Hematopoietic multipotent progenitor cell treated with erythropoietin and hydrocortisone succinate and interleukin-3 and kit ligand, for 4 days (in vitro differentiated cells): ENCODE results near the gene PTPA.
A peak's percentile ranks its signal among the peaks of the same experiment; 100 is the strongest.

Experiments used
- DNase-seq: peaks from one replicate; pipeline ENCODE4 v3.0.0-alpha.2; 2015

PTPA gene

DNA sequence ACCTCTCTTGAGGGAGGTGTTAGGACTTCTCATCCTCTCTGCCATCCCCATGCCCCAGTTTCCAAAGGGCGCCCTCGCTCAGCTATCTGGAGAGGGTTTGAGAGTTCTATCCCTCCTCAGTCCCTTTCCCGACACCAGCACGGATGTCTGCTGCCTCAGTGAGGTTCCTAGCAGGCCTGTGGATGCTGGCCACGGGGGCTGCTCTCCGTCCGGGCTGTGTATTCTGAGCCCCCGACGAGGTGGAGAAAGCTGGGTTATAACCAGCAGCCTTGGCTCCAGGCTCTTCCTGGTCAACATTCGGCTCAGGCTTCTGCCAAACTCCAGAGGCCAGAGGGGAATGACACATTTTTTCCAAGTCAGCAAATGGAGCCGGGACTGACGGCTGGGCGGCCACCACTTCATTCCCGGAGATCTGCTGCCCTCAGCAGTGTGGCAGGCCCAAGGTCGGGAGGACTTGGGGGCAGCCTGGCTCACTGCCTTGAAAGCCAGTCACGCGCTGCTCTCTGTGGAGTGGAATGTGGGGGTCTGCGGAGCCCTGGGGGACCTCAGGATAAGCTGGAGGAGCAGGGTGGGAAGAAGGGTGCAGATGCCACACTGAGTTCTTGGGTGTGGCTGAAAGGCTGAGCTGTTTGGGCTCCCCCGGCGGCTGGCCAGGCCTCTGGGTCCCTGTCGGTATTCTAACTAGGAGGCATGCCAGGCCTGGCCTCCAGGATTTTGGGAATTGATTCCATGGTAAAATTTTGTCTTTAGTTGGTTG lies 27.4 kb downstream of the PTPA start:
- no peak for DNase-seq

DNA sequence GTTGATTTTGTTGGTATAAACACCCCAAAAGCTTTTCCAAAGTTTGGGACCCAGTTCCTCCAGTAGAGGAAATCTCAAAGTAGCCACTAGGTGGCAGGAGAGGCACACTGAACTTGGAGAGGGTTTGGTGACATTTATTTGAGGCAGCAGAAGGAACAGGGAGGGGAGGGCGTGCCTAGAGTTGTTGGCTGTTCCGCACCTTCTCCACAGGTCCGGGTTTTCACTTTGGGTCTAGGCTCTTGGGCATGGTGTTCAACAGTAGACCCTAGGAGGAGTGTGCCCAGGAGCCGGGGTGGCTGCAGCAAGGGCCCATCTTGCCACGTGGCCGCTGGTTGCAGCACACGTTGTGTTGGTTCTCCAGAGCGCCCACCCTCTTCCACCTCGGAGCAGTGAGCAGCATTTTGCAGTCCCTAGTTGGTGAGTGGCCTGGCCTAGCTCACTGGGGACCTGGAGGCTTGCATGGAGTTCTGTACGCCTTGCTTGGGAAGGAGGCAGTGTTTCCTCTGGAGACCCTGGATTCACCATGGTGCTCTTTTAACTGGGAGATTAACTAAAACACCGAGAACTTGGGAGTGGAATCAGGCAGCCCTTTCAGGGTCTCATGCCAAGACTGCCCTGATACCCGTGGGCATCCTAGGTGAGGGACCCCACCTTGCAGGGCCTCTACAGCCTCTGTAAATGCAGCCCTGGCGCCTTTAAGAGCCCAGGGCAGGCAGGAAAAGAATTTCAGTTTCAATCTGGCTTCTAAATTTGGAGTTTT lies 28.2 kb downstream of the PTPA start:
- DNase-seq, result peak; percentile 93

DNA sequence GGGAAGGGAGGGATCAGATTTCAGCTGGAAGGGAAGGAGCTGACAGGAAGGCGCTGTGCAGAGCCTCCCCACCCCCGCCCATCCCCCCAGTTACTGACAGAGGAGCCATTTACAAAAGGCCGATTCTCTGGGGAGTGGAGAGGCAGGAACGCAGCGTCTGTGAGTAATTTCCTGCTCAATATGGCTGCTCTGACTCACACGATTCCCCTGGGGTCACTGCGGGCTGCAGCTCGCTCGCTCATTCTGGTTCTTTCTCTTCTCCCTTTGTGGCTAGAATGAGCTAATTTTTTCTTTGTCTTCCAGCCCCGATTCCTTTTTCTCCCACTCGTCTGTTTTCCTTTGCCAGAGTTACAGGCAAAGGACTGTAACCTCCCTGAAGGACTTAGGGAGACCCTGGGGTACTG lies 28.8 kb downstream of the PTPA start:
- DNase-seq, result peak; percentile 91

DNA sequence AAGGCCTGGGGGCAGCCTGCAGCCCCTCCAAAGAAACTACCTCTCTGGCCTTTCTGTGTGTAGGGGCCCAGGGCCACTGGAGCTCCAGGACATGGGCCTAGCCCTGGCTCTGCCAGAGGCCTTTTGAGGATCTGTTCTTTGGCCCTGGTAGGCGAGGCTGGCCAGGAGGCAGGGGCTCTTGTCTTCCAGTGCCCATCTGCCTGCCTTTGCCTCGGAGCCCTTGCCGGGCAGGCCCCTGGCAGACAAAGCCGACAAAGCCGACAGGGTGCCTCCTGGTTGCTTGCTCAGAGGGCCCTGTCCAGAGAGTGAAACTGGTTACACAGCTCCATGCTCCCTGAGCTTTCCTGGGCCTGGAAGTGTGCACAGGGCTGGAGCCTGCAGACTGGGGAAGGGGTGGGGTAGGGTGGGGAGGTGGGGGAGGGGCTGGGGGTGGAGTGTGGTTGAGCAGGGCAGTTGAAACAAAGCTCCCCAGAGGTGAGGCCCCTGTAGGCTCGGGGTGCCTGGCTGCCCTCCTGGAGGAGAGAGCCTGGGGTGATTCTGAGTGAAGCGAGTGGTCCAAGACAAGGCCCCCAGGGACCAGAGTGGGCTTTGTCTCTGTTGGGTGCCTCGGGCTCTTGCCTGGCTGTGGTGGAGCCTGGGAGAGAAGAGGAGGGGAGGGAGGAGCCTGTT lies 29.3 kb downstream of the PTPA start:
- peak; percentile 48 for DNase-seq

DNA sequence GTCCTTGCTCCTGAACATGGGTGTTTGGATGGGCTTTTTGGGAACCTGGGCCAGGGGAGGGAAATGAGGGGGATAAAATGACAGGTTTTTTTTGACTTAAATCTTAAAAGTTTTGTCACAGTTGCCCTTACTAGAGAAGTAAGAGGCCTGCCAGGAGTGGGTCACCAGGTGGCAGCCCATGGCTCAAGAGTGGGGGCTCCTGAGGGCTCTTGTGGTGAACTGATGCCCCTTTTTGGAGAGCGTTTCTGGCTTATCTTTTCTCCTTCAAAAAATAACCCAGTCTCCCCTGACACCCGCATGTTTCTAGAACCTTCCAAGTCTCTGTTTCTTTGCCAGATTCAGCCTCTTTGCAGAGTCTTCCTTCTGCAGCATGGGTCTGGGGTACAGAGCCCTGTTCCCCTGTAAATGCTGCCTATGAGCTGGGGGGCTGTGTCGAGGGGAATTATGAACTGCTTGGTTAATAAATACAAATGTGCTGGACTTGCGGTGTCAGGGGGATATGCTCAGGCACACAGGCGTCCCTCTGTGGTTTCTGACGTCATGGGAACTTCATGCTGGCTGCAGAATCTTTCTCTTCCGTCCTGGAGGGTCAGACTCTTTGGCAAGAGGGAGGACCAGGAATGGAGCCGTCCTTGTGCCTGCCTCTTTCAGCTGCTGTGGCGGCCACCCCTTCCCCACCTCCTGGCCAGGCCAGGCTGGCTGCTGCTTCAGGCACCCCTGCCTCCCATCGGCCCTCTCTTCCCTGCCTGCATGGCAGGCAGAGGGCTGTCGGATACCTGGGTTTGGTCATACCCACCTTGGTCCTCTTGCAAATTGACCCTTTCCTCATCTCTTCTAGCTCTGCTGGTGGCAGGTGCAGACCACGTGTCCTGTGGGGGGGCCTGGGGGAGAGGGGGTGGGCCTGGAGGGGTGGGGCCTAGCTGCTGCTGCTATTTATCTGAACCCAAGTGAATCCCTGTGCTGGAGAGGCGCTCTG lies 30.1 kb downstream of the PTPA start:
- DNase-seq, result peak; percentile 81

DNA sequence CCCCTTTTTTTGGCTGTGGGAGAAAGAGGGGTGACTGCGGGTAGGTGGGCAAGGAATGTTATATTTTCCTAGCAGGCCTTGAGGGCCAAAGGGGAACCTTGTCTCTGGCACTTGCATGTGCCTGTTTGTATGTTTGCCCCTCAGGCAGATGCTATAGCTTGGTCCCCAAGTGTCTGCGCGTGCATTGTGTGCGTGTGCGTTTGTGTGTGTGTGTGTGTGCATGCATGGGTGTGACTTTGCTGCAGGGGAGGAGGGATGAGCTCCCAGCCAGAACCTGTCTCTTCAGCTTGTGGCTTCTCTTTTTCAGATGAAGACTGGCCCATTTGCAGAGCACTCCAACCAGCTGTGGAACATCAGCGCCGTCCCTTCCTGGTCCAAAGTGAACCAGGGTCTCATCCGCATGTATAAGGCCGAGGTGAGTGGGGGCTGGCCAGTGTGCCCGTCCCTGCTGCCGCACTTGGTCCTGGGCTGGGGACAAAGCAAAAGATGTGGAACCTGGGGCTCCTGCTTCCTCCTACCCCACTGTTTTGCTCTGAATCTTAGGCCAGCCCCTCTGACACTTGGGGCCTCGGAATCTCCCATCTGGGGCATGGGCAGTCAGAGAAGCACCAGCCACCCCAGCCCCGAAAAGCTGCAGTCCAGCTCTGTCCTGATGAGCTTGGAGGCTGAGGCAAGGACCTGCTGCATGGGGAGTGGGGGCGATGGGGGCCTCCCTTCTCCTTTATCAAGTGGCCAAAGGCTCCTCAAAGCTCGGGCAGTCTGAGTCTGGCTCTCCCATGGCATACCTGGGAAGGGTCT lies 31.1 kb downstream of the PTPA start:
- no peak for DNase-seq

DNA sequence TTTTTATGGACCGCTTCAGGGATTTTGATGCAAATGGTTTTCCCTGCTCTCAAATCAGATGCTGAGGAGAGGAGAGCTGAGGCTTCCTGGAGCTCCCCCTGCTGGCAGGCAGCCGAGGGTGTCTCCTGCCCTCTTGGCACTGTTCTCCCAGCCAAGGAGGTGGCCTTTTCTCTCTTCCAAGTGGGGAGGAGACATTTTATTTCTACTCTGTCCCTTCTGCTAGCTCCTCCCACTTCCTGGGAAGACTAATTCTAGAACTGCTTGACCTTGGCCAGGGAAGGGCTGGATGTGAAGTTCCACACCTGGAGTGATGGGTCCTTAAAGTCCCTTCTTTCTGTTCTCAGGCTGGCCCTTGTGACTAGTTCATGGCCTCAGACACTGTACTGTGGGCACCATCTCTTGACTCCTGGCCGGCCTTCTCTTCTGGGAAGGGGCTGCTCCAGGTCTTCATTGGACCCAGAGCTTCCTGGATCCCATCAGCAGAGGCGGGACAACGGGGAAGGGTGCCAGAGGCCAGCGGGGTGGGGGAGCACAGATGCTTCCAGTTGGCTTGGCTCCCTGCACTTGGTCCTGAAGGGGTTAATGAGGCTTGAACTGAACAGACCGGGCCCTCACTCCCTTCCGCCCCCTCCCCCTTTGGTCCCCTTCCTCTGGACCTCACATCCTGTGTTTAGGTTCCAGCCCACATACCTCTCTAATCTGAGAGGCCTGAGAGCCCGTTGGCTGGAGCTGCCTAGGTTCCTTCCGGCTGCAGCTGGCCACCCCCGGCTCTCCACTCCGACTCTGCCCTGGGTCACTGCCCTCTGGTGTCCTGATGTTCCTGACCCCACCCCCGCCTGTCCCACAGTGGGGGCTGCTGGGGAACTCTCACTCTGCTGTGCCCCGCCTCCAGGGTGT lies 32.1 kb downstream of the PTPA start:
- peak; percentile 86 for DNase-seq

DNA sequence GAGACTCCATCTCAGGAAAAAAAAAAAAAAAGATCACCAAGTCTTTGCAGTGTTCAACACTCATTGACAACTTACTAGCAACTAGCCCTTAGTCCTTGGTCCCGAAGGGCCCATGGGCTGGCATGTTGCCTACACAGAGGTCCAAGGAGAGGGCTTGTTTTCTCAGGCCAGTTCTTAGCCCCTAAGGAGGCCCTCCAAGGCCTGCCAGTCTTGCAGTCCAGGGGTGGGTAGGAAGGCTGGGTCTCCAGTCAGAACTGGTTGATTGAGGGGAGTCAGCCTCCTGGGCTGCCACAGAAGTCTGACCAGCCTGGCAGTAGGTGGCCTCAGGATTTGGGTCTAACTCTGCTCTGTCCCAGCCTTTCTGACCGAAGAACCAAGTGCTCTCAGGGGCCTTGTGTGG lies 34.1 kb downstream of the PTPA start:
- no peak for DNase-seq

DNA sequence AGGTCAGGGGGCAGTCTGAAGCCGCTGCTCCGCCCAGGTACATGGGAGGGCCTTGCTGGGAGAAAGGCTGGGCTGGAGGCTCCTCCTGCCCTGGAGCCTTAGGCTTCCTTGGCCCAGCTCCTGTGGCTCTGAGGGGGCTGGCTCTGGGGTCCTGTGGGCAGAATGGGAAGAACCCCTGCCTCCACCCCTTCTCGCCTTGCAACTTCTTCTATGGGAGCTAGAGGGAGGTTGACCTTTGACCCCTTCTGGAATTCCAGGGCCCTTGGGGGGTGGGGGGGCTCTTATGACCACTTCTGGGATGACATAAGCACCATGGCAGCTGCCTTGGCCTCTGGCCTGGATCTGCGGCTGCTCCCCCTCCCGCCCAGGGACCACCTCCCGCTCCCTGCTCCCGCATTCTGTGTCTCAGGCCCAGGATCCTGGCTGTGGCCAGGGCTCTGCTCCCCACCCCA lies 34.7 kb downstream of the PTPA start:
- no peak for DNase-seq

DNA sequence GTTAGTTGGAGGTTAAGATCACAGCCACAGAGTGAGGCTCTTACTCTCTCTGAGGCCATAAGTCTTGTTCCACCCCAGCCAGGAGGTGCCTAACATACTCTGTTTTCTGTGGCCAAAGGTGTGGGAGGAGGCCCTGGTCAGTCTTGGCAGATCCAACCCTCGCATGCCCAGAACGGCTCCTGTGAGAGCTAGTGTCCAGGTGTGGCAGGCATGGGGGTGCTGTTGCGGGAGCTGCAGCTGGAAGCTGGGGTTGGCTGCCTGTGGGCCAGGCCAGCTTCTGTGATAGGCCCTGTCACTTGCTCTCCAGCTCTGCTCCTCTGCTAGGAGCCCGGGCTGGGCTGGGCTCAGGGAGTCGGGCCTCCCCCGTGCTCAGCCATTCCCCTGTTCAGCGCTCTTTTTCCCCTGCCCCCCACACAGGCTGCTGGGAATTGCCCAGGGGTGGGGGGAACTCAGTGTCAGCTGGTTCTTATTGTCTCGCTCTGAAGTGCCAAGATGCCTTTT lies 35.3 kb downstream of the PTPA start:
- DNase-seq, result no peak

DNA sequence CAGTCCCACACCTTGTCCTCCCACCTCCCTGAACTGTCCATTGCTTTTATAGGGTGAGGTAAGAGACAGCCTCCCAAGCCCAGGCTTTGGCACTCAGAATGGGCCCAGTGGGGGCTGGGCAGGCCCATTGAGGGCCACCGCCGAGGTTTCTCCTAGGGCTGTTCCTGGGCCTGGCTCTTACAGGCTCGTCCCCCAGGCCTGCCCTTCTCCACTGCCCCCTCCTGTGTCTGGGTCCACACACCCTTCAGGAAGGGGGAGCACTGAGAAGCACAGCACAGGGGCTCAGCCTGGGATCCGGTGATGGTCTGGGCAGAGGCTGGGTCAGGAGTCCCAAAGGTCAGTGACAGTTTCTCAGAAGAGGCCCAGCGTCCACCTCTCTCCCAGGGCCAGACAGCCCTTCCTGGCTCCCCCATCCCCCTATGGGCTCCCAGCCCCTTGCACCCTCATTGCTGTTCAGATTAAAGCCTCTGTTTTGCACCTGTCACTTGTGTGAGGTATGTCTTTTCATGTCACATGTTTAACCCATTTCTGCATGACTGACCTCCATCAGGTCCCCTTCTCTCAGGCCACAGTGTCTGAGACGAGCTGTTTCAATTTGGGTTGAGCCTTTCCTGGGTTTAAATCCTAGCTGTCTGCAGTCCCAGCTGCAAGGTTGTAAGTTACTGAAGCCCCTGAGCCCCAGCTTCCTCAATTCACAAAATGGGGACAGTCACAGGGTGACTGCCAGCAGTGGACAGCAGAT lies 37.4 kb downstream of the PTPA start:
- no peak for DNase-seq

DNA sequence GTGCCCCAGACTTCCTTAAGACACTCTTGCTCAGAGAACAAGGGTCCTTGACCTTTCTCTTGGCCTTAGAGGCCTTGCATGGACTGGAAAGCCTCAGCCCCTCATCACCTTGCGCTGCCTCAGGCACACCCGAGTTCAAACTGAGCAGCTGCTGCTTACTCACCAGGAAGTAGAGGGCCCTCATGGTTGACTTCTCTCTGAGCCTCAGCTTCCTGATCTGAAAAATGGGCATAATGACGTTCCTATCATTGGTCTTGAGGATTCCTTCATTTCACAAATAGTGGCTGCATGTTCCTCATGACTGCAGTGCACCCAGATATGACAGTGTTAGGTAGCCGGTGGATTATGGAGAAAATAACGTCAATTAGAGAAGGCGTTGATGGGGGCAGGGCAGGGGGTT lies 38.2 kb downstream of the PTPA start:
- DNase-seq, result no peak

DNA sequence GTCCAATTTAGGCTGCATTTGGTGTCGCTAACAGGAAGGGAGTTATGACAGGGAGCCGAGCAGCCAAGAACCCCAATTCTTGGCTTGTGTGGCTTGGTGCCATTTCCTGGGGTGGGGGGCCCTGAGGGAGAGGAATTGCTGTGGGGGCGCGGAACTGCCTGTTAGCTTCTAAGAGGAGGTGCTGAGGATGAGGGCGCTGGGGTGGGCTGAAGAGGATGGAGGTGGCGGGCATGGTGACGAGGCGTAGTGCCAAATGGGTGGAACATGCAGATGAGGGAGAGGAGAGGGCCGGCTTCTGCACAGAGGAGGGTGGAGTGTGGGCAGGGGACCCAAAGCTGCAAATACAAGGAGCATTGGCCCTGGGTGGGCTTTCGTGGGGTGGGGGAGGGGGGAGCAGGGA lies 38.9 kb downstream of the PTPA start:
- DNase-seq, result no peak

DNA sequence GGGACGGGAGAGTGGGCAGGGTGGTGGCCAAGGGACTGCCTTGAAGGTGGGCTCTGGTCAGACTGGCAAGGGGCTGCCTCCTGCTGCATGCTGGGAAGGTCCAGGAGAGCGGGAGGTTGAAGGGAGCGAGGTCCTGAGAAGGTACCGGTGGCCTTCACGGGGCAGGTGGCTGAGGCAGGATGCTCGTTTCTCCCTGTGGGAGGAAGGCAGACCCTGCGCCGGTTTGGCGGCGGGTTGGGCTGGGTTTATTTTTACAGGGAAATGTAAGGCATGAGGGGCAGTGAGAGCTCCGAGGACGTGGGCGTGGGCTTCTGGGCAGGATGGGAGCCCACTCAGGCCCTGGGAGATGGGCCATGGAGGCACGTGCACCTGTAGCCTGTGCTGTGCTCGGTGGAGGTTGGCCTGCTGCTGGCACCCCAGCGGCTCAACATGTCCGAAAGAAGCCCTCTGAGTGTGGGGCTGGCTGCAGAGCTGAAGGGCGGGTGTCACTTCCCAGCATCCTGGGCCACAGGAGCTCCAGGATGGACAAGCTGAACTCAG lies 39.5 kb downstream of the PTPA start:
- no peak for DNase-seq

DNA sequence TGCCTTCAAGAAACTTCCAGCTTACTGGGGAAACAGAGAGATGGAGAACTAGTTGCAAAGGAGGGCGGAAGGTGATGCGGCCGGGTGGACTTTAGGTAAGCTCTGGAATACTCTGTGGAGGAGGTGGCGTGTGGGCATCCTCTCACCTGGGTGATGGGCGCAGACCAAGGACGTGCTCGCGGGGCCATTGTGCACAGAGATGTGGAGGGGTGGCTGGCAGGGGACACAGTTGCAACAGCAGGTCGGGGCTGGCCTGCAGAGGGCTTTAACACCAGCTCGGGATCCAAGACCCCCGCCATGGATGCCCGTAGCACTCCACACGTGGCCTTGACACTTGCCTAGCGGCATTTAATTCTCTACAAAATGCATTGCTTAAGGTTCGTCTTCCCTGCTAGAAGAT lies 40.3 kb downstream of the PTPA start:
- no peak for DNase-seq

DNA sequence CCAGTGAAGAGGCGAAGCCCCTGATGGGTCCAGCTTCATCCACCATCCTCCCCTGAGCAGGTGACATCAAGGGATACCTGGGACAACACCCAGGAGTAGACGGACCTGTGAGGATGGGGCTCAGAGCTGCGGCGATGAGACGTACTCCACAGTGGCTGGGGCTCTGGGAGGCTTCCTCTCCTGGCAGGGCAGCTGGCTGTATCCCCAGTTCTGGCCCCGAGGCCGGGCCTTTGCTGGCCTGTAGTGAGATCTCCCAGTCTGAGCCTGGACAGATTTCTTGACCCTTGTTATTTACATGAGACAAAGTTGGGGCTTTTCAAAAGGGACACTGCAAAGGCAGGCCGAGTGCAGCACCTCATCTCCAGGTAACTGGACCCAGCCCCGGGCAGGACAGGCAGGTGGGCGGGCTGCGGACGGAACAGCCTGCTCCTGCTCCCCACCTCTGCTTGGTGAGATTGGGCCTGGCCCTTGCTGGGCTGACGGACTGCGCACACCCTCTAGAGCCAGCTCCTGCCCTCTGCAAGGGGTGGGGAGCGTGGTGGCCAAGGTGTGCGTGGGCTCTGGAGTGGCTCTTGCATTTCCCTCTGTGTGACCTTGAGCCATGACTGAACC lies 43.8 kb downstream of the PTPA start:
- no peak for DNase-seq

DNA sequence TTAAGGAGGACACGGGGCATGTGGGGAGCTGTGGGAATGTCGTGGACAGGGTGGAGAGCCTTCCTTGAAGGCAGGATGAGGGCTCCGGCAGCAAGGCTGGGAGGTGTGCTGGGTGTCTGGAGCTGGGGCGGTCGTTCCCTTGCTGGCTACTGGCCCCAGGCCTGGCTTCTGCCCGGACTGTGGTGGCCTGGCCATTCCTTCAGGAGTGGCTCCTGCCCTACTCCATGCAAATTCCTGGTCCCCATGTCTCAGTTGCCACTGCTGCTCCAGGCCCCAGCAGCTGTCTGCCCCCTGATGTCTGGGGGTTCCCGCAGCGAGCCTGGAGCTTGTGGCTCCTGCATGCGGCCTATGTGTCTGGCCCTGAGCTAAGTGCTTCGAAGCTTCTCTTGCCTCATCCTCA lies 44.9 kb downstream of the PTPA start:
- DNase-seq, result no peak

DNA sequence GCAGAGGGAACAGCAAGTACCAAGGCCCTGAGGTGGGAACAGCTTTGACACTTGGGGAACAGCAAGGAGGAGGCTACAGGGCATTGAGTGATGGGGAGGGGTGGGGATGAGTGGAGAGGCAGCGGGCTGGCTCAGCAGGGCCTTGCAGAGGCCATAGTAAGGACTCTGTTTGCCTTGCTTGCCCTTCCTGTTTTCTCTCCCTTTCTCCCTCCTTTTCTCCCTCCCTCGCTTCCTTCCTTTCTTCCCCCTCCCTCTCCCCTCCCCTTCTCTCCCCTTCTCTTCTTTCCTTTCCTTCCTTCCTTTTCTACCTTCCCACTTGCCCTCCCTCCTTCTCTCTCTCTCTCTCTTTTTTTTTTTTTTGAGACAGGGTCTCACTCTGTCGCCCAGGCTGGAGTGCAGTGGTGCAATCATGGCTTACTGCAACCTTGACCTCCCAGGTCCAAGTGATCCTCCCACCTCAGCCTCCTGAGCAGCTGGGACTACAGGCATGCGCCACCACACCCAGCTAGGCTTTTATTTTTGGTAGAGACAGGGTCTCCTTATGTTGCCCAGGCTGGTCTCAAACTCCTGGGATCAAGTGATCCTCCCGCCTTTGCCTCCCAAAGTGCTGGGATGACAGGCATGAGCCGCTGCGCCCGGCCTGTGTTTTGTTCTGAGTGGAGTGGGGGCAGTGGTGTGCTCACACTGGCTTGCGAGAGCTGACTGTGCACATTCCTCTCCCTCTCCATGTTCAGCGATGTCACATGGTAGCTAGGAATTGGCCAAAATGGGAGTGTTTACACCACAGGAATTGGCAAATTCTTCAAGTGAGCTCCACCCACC lies 49.7 kb downstream of the PTPA start:
- no peak for DNase-seq
